Left ventricle myocardium inferior (tissue), 1 donor: ENCODE results near the gene SELENBP1. TPM values are rescaled to one million over a fixed set of nuclear protein-coding genes. Genes with fewer than 3 reads are reported as not detected.
"Not testable (repeated sequence)": the region's sequence is repeated elsewhere in the genome, so short reads cannot be mapped to it uniquely, and the experiment has no call there.

Experiments
- DNase-seq: peaks from one replicate; pipeline ENCODE4 v3.0.0-alpha.2; 2020
- H3K27ac ChIP-seq: fragments of 200-600 bp; replicated peaks from 2 replicates; pipeline ENCODE4 v1.8.0; 2021
- H3K27me3 ChIP-seq: fragments of 200-600 bp; 2 replicates; pipeline ENCODE4 v1.8.0; 2021; ENCODE audit warnings: low read depth
- H3K36me3 ChIP-seq: fragments of 200-600 bp; 2 replicates; pipeline ENCODE4 v1.8.0; 2021
- H3K4me1 ChIP-seq: fragments of 200-600 bp; 2 replicates; pipeline ENCODE4 v1.8.0; 2021
- H3K4me3 ChIP-seq: fragments of 200-600 bp; 2 replicates; pipeline ENCODE4 v1.8.0; 2021; ENCODE audit warnings: mild to moderate bottlenecking, moderate library complexity
- H3K9me3 ChIP-seq: fragments of 200-600 bp; replicated peaks from 2 replicates; pipeline ENCODE4 v1.8.0; 2021
- intact Hi-C: fragments of 100-400 bp; cut with micrococcal nuclease; formaldehyde crosslinking; loops from one replicate; pipeline ENCODE4 v1.11.0; 2022
- total RNA-seq: library from RNA; stranded (reverse); fragmentation: NEBNext Ultra II Directional; extraction: Animal tissue kit (Norgen Biotek cat#: 25700); gene quantifications from one replicate; pipeline ENCODE4 v1.2.1, GENCODE V29; 2021
- TF ChIP-seq, protein P1 (sequence below): fragments of 200-600 bp; IDR thresholded peaks from 2 replicates; pipeline ENCODE4 v1.8.0; 2021; ENCODE audit warnings: antibody characterized with exemption, mild to moderate bottlenecking, borderline replicate concordance
- donor health status: DM: no; HTN: yes; CAD: no; lungs with severe emphysema.

Gene SELENBP1
- total RNA-seq, 1 donor from 2014 or later = 66.3 TPM

DNA sequence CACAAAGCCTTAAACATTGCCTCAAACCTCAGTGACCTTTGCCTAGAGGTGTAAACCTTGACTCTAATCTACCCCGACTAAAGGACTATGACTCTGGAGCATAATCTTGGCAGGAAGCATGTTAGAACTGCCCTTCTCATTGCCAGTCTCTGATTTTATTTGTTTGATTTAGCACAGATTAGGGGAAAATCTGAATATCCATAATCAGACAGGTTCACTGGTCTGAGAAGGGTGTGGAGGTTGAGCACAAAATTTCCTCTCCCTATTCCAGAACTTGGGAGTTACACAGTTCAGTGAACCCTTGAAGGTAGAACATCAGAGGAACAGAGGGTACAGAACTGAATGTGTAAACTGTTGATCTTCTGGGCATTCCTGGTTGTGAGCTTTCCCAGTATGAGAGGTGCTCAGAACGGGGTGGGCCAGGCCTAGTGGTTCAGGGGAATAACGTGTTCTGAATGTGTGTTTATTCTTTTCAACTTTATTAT is 18.6 kb upstream of the SELENBP1 start:
- Histone ChIP-seq H3K9me3 (peaks cover 4% of the 10 kb centered on the region), H3K36me3 (no peaks in the 10 kb centered on the region), H3K4me1 (no peaks in the 10 kb centered on the region), H3K27me3 (no peaks in the 10 kb centered on the region), H3K4me3 (no peak overlapping the region), H3K27ac (no peak overlapping the region)
- intact Hi-C loops = no loop called here
- DNase-seq = no peak
- TF ChIP-seq, protein P1, sequence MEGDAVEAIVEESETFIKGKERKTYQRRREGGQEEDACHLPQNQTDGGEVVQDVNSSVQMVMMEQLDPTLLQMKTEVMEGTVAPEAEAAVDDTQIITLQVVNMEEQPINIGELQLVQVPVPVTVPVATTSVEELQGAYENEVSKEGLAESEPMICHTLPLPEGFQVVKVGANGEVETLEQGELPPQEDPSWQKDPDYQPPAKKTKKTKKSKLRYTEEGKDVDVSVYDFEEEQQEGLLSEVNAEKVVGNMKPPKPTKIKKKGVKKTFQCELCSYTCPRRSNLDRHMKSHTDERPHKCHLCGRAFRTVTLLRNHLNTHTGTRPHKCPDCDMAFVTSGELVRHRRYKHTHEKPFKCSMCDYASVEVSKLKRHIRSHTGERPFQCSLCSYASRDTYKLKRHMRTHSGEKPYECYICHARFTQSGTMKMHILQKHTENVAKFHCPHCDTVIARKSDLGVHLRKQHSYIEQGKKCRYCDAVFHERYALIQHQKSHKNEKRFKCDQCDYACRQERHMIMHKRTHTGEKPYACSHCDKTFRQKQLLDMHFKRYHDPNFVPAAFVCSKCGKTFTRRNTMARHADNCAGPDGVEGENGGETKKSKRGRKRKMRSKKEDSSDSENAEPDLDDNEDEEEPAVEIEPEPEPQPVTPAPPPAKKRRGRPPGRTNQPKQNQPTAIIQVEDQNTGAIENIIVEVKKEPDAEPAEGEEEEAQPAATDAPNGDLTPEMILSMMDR = no peak

DNA sequence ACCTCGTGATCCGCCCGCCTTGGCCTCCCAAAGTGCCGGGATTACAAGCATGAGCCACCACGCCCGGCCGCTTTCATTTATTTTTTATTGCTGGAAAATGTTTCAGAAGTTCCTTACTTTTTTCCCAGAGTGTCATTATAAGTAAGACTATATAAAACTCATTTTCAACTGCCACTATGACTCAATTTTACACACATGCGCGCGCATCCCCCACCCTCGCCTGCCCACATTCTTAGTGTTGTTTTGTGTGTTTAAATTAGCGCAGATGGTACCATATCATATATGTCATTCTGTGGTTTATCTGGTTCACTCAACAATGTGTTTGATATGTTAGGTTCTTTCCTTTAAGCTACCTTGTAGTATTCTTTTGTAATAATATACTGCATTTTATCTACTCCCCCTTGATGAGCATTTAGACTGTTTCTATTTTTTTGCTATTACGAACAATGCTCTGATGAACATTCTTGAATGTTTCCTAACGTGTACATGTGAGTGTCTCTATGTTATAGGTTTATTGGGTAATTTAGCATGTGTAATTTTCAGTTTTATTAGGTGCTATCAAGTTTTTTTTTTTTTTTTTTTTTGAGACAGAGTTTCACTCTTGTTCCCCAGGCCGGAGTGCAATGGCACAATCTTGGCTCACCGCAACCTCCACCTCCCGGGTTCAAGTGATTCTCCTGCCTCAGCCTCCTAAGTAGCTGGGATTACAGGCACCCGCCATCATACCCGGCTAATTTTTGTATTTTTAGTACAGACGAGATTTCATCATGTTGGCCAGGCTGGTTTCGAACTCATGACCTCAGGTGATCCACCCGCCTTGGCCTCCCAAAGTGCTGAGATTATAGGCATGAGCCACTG is 17.9 kb upstream of the SELENBP1 start:
- H3K4me1 ChIP-seq, intact Hi-C loops, H3K36me3 ChIP-seq, H3K27ac ChIP-seq, DNase-seq, H3K9me3 ChIP-seq, H3K27me3 ChIP-seq, H3K4me3 ChIP-seq: not testable (repeated sequence)

DNA sequence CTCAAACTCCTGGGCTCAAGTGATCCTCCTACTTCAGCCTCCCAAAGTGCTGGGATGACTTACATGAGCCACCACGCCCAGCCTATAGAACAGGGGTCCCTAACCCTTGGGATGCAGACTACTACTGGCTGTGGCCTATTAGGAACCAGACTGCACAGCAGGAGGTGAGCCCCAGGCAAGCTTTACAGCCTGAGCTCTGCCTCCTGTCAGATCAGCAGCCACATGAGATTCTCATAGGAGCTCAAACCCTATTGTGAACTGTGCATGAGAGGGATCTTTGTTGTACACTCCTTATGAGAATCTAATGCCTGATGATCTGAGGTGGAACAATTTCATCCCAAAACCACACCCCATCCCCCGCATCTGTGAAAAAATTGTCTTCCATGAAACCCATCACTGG is 13.5 kb upstream of the SELENBP1 start:
- Histone ChIP-seq H3K27me3 (no peaks in the 10 kb centered on the region), H3K27ac (no peak overlapping the region), H3K36me3 (no peaks in the 10 kb centered on the region), H3K4me3 (no peak overlapping the region), H3K4me1 (no peaks in the 10 kb centered on the region), H3K9me3 (no peaks in the 10 kb centered on the region)
- TF ChIP-seq, protein P1 = no peak
- intact Hi-C loops = no loop called here
- no peak for DNase-seq

DNA sequence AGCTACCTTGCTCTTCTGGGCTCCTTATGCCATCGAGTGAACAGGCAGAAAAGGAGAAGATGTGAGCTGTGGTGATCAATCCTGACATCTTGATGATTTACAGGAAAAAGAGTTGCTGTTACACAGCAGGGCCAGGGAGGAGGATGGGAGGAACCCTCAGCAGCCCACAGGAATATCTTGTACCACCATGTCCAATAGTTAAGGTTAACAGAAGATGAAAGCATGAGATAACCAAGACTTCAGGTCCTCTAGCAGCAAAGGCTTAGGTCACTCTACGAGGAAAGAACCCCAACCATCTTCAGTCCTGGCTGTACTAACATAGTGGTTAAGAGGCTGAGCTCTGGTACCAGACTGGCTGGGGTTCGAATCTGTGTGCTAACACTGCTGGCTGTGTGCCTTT is 12.1 kb upstream of the SELENBP1 start:
- Histone ChIP-seq H3K36me3 (no peaks in the 10 kb centered on the region), H3K27me3 (no peaks in the 10 kb centered on the region), H3K27ac (no peak overlapping the region), H3K9me3 (no peaks in the 10 kb centered on the region), H3K4me1 (no peaks in the 10 kb centered on the region), H3K4me3 (no peak overlapping the region)
- TF ChIP-seq, protein P1 = no peak
- no peak for DNase-seq
- intact Hi-C loops = no loop called here

DNA sequence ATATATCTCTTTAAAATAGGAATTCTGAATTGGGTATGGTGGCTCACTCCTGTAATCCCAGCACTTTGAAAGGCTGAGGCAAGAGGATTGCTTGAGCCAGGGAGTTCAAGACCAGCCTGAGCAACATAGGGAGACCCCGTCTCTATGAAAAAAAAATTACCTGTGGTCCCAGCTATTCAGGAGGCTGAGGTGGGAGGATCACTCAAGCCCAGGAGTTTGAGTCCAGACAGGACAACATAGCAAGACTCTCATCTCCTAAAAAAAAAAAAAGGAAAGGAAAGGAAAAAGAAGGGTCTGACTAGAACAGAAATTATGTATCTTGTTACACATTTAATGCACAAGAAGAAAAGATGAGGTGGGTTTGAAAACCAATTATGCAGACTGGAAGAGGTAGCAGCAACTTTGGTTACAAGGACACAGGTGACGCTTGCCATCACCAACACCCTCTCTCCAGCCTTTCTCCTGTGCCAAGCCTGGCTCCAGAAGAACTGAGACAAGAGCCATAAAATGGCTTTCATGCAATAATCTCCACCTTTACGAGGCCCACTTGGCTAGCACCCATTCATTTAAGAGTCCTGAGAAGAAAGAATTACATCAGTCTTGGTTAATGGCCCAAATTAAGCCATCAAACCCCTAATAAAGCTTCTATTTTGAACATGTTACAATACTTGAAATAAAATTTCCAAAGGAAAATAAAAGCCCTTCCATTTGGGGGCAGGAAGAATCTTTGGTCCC is 4.8 kb upstream of the SELENBP1 start:
- no peaks in the 10 kb centered on the region for H3K36me3 ChIP-seq
- no peak overlapping the region for H3K27ac ChIP-seq
- intact Hi-C loops = no loop called here
- peaks cover 8% of the 10 kb centered on the region for H3K4me1 ChIP-seq
- H3K4me3 ChIP-seq = no peak overlapping the region
- TF ChIP-seq, protein P1 = no peak
- DNase-seq = no peak
- H3K9me3 ChIP-seq = no peaks in the 10 kb centered on the region
- no peaks in the 10 kb centered on the region for H3K27me3 ChIP-seq

DNA sequence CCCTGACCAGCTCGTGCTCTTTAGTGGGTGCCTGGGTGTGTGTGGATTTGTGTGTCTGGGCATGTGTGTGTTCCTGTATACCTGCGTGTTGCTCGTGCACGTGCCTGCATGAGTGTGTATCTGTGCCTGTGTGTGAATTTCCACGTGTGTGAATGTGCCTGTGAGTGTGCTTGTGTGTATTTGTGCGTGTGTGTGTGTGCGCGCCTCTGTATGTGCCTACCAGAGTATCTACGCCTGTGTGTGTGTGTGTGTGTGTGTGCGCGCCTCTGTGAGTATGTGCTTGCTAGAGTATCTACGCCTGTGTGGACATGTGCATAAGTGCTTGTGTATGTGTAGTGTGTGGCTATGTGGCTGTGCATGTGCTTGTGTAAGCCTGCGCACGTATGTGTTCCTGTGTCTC is 691 bp upstream of the SELENBP1 start:
- TF ChIP-seq, protein P1 = no peak
- no peaks in the 10 kb centered on the region for H3K9me3 ChIP-seq
- H3K27me3 ChIP-seq = no peaks in the 10 kb centered on the region
- peaks cover 49% of the 10 kb centered on the region for H3K4me1 ChIP-seq
- H3K27ac ChIP-seq = no peak overlapping the region
- intact Hi-C loops = no loop called here
- DNase-seq = no peak
- H3K36me3 ChIP-seq = no peaks in the 10 kb centered on the region
- H3K4me3 ChIP-seq = no peak overlapping the region
